ENCODE data around the gene COG5.

The COG5 gene

DNA sequence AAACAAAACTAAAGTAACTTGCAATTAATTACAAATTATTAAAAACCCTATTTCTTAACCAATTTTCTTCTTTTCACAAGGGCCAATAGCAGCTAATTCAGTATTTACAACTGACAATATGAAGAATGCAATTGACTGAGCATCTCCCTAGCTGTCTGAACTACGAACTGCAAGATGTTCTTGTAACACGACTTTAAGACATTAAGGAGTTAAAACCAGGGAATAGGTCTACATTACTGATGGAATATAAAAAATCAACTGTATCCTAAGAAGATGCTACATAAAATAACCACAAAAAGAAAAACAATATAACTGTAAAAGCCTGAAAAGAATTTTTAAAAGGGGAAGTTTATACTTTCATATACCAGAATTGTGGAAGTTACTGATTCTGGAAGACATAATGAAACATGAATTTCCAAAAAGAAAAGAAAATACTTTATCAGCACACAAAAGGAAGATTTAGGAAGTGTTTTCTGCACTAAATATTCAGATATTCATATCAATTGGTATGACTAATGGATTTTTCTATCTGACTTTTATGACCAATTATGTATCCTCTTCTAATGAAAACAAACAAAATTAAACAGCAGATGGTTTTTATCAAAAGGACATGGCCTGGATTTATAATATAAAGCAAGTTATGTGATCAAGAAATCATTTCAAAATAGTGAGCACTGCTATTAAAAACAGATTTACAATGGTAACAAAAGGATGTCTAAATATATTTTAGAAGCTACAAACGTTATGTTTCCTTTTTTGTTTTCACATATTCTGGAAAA lies 92.2 kb downstream of the COG5 start:
- H3K4me1 ChIP-seq (ENCODE audit: control insufficient read depth, insufficient read depth, low read length) = peaks cover 4% of the 10 kb centered on the region
- no peaks in the 10 kb centered on the region for H3K36me3 ChIP-seq (ENCODE audit: control insufficient read depth, insufficient read depth, low read length)

DNA sequence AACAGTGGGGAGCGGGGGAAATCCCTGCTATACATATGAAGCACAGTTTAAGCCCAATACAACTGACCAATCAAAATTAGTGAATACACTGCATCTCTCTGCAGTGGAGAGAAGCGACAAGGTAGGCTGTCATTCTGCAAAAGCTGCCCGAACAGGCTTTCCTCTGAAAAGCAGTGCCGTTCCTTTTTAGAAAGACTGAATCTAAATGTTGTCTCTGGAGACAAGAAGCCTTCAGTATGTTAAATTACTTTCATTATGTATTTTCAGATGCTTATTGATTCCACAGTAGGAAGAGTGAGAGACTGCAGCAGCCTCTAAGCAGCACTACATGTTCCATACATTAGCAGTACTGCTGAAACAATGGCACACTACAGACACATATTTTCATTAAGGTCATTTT lies 93.8 kb downstream of the COG5 start, which contains the start of gene GPR22:
Gene GPR22, plus strand, starts transcription at position 129 of the 400 bp plus-strand sequence. CDS start 4,004 bp downstream, outside the sequence.
- Histone ChIP-seq H3K9ac (ENCODE audit: low read depth, low read length) (no peak within 1 kb of the TSS), H3K4me3 (ENCODE audit: low read depth, low read length) (no peak within 1 kb of the TSS), H3K36me3 (ENCODE audit: control insufficient read depth, insufficient read depth, low read length) (no peaks in the 10 kb centered on the region)

More for the DNA sequence above, 92.2 kb downstream of the COG5 start:
- H3K9ac ChIP-seq (ENCODE audit: low read depth, low read length) = no peak overlapping the region
- no peaks in the 10 kb centered on the region for H3K27me3 ChIP-seq (ENCODE audit: control insufficient read depth, insufficient read depth, low read length)
- no peak overlapping the region for H3K4me3 ChIP-seq (ENCODE audit: low read depth, low read length)
- H3K9me3 ChIP-seq (ENCODE audit: control insufficient read depth, insufficient read depth, low read length) = no peaks in the 10 kb centered on the region

DNA sequence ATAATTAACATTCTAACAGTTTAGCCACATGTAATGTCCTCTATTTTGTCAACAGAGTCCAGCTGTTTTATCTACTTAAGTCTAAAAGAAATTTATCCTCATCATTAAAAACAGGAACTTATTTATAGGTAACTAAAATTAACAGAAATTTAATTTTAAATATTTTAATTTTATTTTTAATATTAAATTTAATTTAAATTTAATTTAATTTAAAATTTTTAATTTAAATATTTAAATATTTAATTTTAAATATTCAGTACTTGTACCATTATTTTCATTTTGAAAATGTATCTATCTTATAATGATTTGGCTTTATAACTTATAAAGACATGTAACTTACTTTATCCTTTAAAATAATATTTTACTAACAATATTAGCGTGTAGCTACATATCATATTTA lies 94.9 kb downstream of the COG5 start:
- Histone ChIP-seq H3K9ac (ENCODE audit: low read depth, low read length) (no peak overlapping the region), H3K27me3 (ENCODE audit: control insufficient read depth, insufficient read depth, low read length) (no peaks in the 10 kb centered on the region), H3K36me3 (ENCODE audit: control insufficient read depth, insufficient read depth, low read length) (no peaks in the 10 kb centered on the region), H3K4me1 (ENCODE audit: control insufficient read depth, insufficient read depth, low read length) (peaks cover 4% of the 10 kb centered on the region), H3K4me3 (ENCODE audit: low read depth, low read length) (no peak overlapping the region), H3K9me3 (ENCODE audit: control insufficient read depth, insufficient read depth, low read length) (no peaks in the 10 kb centered on the region)

More for the DNA sequence above, 93.8 kb downstream of the COG5 start, which contains the start of gene GPR22:
- Histone ChIP-seq H3K9me3 (ENCODE audit: control insufficient read depth, insufficient read depth, low read length) (no peaks in the 10 kb centered on the region), H3K27me3 (ENCODE audit: control insufficient read depth, insufficient read depth, low read length) (no peaks in the 10 kb centered on the region), H3K4me1 (ENCODE audit: control insufficient read depth, insufficient read depth, low read length) (peaks cover 4% of the 10 kb centered on the region)

DNA sequence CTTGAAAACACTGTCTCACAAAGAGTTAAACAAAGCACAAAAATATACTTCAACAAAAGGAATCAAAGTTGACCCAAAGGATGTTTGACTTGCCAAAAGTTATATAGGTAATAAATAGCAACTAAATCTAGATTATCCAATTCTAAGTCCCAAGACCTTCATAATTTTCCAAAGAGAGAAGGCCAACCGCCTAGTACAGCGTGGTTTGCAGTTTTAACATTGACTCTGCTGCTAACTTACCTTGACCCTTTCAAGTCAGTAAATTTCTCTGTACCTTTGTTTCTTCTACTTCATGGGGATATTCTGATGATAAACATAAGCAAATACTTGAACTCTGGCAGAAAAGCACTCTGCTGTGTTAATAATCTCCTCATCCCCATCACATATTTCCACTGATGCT lies 95.7 kb downstream of the COG5 start:
- Histone ChIP-seq H3K9ac (ENCODE audit: low read depth, low read length) (no peak overlapping the region), H3K36me3 (ENCODE audit: control insufficient read depth, insufficient read depth, low read length) (no peaks in the 10 kb centered on the region), H3K9me3 (ENCODE audit: control insufficient read depth, insufficient read depth, low read length) (no peaks in the 10 kb centered on the region), H3K4me1 (ENCODE audit: control insufficient read depth, insufficient read depth, low read length) (peaks cover 7% of the 10 kb centered on the region), H3K27me3 (ENCODE audit: control insufficient read depth, insufficient read depth, low read length) (no peaks in the 10 kb centered on the region), H3K4me3 (ENCODE audit: low read depth, low read length) (no peak overlapping the region)

DNA sequence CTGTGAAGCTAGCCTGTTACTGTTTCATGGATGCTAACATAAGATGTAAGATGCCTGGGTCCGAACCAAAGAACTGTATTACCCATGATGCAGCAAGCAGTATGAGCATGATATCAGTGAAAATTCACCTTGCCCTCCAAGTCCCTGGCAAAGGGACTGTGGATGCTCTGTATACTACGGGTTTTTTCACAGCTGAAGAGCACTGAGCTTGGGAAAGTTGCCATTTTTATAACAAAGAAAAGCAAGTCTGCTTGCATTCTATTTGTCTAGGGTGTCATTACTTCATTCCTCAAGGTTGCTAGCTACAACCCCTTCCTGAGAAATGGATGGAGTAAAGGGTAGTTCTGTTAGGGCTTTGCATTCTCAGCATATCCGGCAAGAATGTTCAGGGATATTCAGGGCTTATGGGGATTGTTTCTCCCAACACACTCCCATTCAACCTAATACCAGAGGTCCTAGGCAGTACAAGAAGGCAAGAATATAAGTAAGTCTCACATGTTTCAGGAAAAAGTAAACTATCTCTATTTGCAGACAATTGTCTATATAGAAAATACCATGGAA lies 99.0 kb downstream of the COG5 start:
- Histone ChIP-seq H3K36me3 (ENCODE audit: control insufficient read depth, insufficient read depth, low read length) (no peaks in the 10 kb centered on the region), H3K4me3 (ENCODE audit: low read depth, low read length) (no peak overlapping the region), H3K4me1 (ENCODE audit: control insufficient read depth, insufficient read depth, low read length) (peaks cover 4% of the 10 kb centered on the region), H3K27me3 (ENCODE audit: control insufficient read depth, insufficient read depth, low read length) (no peaks in the 10 kb centered on the region), H3K9me3 (ENCODE audit: control insufficient read depth, insufficient read depth, low read length) (no peaks in the 10 kb centered on the region), H3K9ac (ENCODE audit: low read depth, low read length) (no peak overlapping the region)

DNA sequence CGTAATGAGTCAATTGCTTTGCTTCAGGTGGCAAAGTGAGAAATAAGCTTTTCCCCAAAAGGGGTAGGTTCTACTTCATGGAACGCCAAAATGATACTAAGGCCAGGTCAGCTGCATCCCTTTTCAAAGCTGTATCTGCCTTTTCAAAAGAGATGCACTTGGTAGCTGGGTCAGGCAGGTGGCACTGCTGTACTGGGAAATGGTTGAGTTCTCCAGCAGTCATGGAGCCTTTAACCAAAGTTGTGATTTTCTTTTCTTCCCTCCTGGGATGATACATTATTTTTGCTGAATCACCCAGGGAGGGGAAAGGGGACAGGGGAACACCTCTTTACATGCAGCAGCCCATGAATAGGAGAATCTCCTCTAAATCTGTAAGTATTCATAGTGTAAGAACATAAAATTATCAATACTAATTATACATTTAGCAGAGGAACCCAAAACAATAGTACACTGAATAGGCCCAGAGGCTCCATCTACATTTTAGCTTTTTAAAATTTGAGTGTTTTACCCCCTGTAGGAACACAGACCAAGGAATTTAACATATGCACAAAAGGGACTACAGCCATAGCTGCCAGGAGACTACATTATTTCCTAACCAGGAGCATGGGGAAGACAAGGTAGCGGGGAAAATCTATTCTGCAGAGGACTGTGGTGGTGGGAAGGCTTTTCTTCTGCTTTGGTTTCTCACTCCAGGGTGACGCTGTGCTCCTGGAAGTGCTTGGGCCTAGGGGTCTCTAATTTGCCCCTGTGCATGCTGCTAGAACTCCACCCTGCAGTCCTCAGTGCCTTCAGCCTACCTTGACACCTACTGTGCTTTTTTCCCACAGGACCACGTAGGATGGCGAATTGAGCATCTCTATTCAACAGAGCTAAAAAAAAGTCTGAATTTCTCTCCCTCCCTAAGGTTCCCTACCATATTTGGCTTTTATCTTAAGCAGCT lies 100.3 kb downstream of the COG5 start:
- no peaks in the 10 kb centered on the region for H3K9me3 ChIP-seq (ENCODE audit: control insufficient read depth, insufficient read depth, low read length)
- H3K9ac ChIP-seq (ENCODE audit: low read depth, low read length) = no peak overlapping the region
- no peaks in the 10 kb centered on the region for H3K27me3 ChIP-seq (ENCODE audit: control insufficient read depth, insufficient read depth, low read length)
- peaks cover 4% of the 10 kb centered on the region for H3K4me1 ChIP-seq (ENCODE audit: control insufficient read depth, insufficient read depth, low read length)
- H3K4me3 ChIP-seq (ENCODE audit: low read depth, low read length) = no peak overlapping the region
- H3K36me3 ChIP-seq (ENCODE audit: control insufficient read depth, insufficient read depth, low read length) = no peaks in the 10 kb centered on the region

DNA sequence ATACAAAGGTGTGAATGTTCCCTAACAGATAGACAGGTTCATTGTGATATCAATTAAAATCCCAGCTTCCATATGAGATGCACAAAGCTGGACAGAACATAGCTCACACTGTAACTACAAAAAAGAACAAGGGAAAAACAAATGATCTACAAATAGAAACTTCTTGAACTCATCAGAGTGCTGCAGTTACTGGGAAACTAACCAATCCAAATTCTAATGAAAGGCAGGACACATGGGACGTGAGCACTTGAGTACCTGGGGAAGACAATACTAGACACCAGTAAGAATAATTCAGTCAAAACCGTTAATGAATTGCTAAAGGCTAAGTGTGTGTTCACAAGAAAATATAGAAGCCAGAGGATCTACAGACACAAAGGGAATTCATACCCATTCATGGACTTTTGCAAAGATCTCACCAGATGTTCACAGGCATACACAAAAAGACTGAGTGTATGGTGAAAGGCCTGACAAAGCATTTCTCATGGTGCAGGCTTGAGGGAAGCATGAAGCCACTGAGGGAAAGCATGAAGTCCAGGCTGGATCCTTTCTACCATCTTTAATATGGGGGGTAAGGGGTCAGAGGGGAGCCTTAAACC lies 101.7 kb downstream of the COG5 start:
- Histone ChIP-seq H3K9me3 (ENCODE audit: control insufficient read depth, insufficient read depth, low read length) (no peaks in the 10 kb centered on the region), H3K4me1 (ENCODE audit: control insufficient read depth, insufficient read depth, low read length) (peaks cover 4% of the 10 kb centered on the region), H3K4me3 (ENCODE audit: low read depth, low read length) (no peak overlapping the region), H3K36me3 (ENCODE audit: control insufficient read depth, insufficient read depth, low read length) (no peaks in the 10 kb centered on the region), H3K27me3 (ENCODE audit: control insufficient read depth, insufficient read depth, low read length) (no peaks in the 10 kb centered on the region), H3K9ac (ENCODE audit: low read depth, low read length) (no peak overlapping the region)

DNA sequence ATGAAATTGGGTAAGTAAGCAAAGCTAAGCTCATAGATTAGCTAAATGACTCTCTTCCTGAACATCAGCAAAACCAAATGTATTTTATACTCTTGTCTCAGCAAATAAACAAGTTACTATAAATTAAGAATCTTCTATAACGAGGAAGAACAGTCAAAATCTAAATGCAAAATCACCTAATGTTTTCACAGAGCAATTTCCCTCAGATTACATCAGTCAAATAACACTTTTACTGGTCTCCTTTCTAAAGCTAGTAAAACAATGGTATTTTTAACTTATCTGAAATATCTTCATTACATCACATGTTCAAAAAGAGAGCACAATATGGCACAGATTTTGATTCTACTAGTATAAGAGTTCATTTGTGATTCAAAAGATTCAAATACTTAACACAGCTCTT lies 110.3 kb downstream of the COG5 start:
- H3K27me3 ChIP-seq (ENCODE audit: control insufficient read depth, insufficient read depth, low read length) = no peaks in the 10 kb centered on the region
- no peaks in the 10 kb centered on the region for H3K36me3 ChIP-seq (ENCODE audit: control insufficient read depth, insufficient read depth, low read length)

DNA sequence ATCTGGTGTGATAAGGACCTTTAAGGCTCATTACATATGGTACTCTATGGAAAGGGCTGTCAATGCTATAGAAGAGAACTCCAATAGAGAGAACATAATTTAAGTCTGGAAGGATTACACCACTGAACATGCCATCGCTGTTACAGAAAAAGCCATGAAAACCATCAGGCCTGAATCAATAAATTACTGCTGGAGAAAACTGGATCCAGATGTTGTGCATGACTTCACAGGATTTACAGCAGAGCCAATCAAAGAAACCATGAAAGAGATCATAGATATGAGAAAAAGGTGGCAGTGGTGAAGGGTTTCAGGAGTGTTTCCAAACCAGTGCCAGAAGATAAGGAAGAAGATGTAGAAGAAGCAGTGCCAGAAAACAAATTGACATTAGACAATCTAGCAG lies 112.8 kb downstream of the COG5 start:
- Histone ChIP-seq H3K4me3 (ENCODE audit: low read depth, low read length) (no peak overlapping the region), H3K9ac (ENCODE audit: low read depth, low read length) (no peak overlapping the region), H3K4me1 (ENCODE audit: control insufficient read depth, insufficient read depth, low read length) (no peaks in the 10 kb centered on the region), H3K36me3 (ENCODE audit: control insufficient read depth, insufficient read depth, low read length) (no peaks in the 10 kb centered on the region), H3K9me3 (ENCODE audit: control insufficient read depth, insufficient read depth, low read length) (no peaks in the 10 kb centered on the region), H3K27me3 (ENCODE audit: control insufficient read depth, insufficient read depth, low read length) (no peaks in the 10 kb centered on the region)

More for the DNA sequence above, 110.3 kb downstream of the COG5 start:
- no peak overlapping the region for H3K9ac ChIP-seq (ENCODE audit: low read depth, low read length)
- no peaks in the 10 kb centered on the region for H3K9me3 ChIP-seq (ENCODE audit: control insufficient read depth, insufficient read depth, low read length)
- no peaks in the 10 kb centered on the region for H3K4me1 ChIP-seq (ENCODE audit: control insufficient read depth, insufficient read depth, low read length)
- H3K4me3 ChIP-seq (ENCODE audit: low read depth, low read length) = no peak overlapping the region

DNA sequence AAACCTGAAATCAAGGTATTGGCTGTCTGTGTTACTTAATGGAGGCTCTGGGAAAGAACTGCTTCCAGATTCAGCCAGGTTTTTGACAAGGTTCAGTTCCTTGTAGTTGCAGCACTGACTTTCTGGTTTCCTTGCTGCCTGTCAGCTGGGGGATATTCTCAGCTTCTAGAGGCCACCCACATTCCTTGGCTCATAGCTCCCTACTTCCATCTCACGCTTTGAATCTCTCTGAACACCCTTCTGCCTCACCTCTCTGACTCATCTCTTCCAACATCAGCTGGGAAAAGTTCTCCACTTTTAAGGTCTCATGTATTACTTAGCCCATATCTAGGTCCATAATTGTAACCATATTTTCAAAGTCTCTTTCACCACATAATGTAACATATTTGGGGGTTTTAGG lies 116.7 kb downstream of the COG5 start:
- H3K27me3 ChIP-seq (ENCODE audit: control insufficient read depth, insufficient read depth, low read length) = no peaks in the 10 kb centered on the region
- H3K4me3 ChIP-seq (ENCODE audit: low read depth, low read length) = no peak overlapping the region
- no peaks in the 10 kb centered on the region for H3K4me1 ChIP-seq (ENCODE audit: control insufficient read depth, insufficient read depth, low read length)
- no peaks in the 10 kb centered on the region for H3K9me3 ChIP-seq (ENCODE audit: control insufficient read depth, insufficient read depth, low read length)
- H3K36me3 ChIP-seq (ENCODE audit: control insufficient read depth, insufficient read depth, low read length) = no peaks in the 10 kb centered on the region
- no peak overlapping the region for H3K9ac ChIP-seq (ENCODE audit: low read depth, low read length)

DNA sequence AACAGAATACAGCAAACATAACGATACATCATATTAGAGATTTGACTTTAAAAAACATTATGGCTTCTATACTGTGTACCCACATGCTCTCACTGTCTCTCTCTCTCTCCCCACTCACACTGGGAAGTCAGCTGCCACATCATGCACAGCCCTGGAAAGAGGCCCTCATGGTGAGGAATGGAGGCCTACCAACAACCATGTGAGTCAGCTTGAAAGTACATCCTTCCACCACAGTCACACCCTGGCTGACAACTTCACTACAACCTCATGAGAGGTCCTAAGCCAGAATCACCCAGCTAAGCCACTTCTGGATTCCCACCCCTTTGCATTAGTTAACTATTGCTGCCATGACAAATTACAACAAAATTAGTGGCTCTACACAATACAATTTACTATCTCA lies 117.2 kb downstream of the COG5 start:
- Histone ChIP-seq H3K4me1 (ENCODE audit: control insufficient read depth, insufficient read depth, low read length) (no peaks in the 10 kb centered on the region), H3K36me3 (ENCODE audit: control insufficient read depth, insufficient read depth, low read length) (no peaks in the 10 kb centered on the region), H3K9ac (ENCODE audit: low read depth, low read length) (no peak overlapping the region), H3K4me3 (ENCODE audit: low read depth, low read length) (no peak overlapping the region), H3K27me3 (ENCODE audit: control insufficient read depth, insufficient read depth, low read length) (no peaks in the 10 kb centered on the region), H3K9me3 (ENCODE audit: control insufficient read depth, insufficient read depth, low read length) (no peaks in the 10 kb centered on the region)

Data from iPS-15b (cell line).